Anterior cingulate cortex (tissue), 58 donors: ENCODE data around the gene HOMER2.
A peak's percentile ranks its signal among the peaks of the same experiment; 100 is the strongest.
"Not testable (repeated sequence)": the region's sequence is repeated elsewhere in the genome, so short reads cannot be mapped to it uniquely, and the experiment has no call there.

Experiments
- DNase-seq, 58 donors: peaks; one replicate each; lab custom pipeline; 2025; lab: John Stamatoyannopoulos, UW

The HOMER2 gene

DNA sequence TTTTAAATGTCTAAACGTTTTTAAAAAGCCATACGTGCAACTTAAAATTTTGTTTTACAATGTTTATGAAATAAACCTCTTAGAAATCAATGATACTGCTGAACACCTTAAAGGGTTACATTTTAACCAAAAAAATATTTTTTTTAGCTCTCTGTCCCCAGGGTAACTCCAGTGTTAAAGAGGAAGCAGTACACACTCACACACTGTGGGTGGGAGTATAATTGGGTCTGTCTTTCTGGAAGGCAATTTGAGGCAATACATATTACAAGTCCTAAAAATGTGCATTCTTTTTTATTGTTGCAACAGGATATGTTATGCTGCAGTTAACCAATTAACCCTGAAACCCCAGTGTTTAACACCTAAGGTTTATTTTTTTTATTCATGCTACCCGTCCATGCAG lies 109.0 kb downstream of the HOMER2 start:
- no peak for DNase-seq

DNA sequence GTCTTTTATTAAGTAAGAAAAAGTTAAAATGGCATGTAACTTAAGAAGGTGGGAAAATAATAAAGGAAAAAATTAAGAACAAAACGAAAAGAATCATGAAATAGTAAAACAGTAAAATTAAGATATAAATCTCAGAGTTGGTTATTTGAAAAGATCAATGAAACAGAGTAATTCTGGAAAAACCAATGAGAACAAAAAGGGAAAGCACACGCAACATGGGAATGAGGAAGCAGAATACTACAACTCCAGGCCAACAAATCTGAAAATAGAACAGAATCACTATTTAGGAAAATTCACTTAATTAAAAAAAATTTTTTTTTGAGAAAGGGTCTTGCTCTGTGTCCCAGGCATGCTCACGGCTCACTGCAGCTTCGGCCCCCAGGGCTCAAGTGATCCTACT lies 112.4 kb downstream of the HOMER2 start:
- DNase-seq = no peak

GRCh38 chr15:82839136-82839535 lies 113.4 kb downstream of the HOMER2 start:
- no peak for DNase-seq

DNA sequence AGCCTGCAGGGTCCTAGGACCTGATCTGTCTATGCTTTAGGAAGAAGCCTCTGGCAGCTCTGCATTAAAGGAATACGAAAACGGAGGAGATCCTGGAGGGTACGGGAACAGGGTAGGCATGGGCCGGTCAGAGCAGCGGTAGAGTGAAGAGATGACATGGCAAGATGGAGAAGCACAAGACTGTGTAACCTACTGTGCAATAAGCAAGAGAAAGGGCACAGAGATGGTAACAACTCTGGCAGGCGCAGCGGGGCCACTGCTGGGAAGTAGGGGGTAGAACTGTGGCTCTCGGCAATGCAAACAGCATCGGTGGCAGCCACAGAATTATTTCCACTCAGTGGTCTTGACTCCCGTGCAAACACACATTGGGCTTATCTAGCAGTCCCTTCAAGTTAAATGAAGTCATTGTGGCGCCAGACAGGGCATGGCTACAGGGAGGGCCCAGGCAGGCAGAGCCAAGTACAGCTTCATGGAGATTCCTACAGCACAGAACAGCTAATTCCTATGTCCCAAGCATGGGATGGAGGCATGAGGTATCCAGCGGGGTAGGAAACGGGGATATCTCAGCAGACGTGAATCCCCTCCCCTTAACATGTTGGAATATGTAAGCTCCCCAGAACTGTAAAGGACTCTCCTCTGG lies 114.3 kb downstream of the HOMER2 start:
- DNase-seq = no peak

GRCh38 chr15:82835391-82835917 lies 117.1 kb downstream of the HOMER2 start:
- no peak for DNase-seq

DNA sequence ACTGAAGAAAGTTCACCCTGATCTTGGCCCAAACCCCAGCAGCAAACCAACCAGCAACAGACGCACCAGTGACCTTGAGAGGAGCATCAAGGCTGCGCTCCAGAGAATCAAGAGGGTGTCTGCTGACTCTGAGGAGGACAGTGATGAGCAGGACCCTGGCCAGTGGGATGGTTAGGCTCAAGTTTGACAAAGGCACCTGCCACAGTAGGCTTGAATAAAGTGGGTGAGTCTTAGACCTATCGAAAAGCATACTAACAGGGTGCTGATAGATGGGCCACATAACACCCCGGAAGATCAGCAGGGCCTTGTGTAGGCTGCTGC lies 119.2 kb downstream of the HOMER2 start:
- no peak for DNase-seq

DNA sequence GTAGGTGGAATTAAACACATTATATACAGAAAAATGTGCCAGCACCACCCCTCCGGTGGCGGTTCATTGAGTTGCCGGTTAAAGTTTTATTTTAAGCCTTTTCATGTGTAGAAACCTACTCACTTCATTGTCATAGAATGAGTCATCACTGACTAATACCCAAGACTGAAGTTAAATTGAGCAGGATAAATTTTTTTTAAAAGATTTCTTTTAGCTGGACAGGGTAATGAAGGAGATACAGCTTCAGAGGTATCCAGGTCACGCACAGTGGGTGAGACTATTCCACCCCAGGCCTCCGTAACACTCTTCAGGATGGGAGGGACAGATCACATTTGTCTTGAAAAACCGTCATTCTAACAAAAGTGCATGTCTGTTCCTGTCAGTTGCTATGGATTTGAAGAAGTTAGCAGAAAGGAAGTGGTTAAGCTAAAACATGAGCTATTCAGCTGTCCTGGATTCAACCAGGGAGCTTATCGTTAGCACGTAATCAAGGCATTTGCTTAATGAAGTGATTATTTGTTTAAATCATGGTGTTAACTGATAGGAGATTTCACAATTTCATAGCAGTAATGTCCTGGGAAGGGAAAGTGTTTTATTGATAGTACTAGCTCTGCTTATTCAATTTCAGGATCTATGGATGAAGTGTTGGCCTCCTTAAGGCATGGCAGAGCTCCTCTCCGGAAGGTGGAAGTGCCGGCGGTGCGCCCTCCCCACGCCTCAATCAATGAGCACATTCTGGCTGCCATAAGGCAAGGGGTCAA lies 119.7 kb downstream of the HOMER2 start:
- peak in 5 of 58 donors; percentile 5 to 21 (median 14) for DNase-seq

GRCh38 chr15:82831894-82832600 lies 120.5 kb downstream of the HOMER2 start:
- no peak for DNase-seq

- no peak for DNase-seq
Measured at GRCh38 chr15:82830427-82831173, 121.9 kb downstream of the HOMER2 start.

DNA sequence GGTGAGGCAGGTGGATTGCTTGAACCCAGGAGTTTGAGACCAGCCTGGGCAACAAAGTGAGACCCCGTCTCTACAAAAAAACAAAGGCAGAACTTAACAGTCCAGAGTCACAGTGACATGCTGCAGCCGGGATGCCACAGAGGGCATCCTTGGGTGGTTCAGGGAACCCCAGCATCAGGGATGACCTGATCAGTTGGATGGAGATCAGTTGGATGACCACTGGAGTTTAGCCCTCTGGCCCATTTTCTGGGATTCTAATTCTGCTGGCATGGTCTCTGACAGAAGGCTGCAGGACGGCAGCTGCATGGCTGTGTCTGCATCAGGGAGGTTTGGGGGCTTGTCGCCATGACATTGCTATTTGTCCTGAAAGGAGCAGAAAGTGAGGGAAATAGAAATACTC lies 123.3 kb downstream of the HOMER2 start:
- DNase-seq = no peak

DNA sequence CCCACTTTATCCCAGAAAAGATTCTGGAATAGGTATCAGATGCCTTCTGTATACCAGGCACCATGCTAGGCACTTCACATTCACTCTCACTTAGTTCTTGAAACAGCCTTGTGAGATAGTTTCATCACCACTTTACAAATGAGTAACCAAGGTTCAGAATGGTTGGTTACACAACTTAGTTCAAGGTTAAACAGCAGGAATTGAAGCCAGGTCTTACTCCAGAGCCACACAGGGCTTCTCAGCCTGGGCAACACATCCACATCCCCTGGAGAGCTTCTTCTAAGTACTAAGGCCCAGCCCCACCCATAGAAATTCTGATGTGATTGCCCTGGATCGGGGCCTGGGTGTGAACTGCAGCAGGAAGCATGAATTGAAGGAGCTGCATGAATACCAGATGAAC lies 124.4 kb downstream of the HOMER2 start:
- DNase-seq = no peak

DNA sequence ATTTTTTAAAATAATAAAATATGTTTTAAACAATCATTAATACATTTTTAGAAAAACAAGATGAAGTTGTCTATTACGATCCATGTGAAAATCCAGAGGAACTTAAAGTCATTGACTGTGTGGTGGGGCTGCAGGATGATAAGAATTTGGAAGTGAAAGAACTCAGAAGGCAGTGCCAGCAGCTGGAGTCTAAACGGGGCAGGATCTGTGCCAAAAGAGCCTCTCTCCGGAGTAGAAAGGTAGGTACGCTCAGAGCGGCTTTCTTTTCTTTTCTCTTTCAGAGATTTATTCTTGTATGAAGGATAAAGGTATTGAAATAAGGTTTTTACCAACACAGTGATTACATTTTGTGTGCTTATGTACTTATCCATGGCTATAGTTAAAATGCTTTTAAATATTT lies 129.5 kb downstream of the HOMER2 start:
- DNase-seq = no peak

DNA sequence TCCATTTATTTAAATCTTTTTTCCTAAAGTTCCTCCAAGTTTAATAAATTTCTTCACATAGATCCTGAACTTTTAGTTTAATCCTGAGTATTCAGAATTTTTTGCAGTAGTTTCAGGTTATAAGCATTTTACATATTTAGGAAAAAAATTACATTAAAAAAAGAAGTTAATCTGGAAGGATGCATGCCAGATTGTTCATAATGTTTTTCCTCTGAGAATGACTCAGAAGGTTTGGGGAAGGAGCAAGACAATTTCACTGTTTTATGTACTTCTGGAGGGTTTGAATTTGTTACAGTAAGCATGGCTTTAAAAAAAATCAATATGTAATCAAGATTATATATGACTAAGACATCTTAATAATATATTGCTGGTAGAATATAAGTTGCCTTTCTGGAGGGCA lies 130.7 kb downstream of the HOMER2 start:
- not testable (repeated sequence) for DNase-seq

- not testable (repeated sequence) for DNase-seq
Measured at GRCh38 chr15:82821396-82821795, 131.1 kb downstream of the HOMER2 start.

- DNase-seq = no peak
Measured at GRCh38 chr15:82820128-82820527, 132.4 kb downstream of the HOMER2 start.

DNA sequence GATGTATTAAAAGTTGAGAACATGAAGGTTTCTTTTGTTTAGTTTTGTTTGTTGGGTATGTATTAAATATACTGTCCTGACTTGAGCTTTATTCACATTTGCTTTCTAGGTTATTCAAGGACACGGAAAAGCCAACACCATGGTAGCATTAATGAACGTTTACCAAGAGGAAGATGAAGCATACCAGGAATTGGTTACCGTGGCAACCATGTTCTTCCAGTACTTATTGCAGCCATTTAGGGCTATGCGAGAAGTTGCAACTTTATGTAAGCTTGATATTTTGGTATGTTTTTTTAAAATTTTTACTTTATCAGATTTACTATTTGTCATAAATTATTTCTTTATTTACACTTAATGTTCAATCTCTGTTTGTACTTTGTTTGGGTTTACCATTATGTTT lies 139.5 kb downstream of the HOMER2 start:
- DNase-seq = no peak

GRCh38 chr15:82810890-82811426 lies 141.6 kb downstream of the HOMER2 start:
- DNase-seq = no peak

DNA sequence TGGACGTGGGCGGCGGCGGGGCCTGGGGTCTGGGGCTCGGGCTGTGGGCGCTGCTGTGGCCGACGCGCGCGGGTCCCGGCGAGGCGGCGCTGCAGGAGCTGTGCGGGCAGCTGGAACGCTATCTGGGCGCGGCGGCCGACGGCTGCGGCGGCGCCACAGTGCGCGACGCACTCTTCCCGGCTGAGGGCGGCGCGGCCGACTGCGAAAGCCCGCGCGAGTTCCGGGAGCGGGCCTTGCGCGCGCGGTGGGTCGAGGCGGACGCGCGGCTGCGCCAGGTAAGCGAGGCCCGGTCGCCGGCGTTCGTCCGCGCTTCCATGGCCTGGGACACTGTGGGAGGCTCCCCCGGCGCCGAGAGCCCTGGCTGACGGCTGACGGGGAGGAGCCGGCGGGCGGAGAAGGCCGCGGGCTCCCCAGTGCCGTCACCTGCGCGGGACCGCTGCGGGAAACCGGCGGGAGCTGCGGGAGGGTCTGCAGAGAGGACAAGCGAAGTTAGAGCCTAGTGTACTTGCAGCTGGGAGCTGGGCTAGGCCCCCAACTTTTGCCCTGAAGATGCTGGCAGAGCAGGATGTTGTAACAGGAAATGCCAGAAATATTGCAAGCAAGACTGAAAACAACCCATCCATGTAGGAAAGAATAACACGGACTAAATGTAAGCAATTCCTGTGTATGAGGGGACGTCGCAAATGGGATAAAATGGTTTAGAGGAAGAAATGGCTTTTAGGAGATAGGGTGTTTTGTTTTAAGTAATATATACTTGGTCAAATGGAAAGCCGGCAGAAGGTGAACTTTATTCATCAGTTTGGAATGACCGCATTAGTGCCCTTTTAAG lies 142.2 kb downstream of the HOMER2 start:
- DNase-seq = peak in 11 of 58 donors; percentile 19 to 57 (median 42)

DNA sequence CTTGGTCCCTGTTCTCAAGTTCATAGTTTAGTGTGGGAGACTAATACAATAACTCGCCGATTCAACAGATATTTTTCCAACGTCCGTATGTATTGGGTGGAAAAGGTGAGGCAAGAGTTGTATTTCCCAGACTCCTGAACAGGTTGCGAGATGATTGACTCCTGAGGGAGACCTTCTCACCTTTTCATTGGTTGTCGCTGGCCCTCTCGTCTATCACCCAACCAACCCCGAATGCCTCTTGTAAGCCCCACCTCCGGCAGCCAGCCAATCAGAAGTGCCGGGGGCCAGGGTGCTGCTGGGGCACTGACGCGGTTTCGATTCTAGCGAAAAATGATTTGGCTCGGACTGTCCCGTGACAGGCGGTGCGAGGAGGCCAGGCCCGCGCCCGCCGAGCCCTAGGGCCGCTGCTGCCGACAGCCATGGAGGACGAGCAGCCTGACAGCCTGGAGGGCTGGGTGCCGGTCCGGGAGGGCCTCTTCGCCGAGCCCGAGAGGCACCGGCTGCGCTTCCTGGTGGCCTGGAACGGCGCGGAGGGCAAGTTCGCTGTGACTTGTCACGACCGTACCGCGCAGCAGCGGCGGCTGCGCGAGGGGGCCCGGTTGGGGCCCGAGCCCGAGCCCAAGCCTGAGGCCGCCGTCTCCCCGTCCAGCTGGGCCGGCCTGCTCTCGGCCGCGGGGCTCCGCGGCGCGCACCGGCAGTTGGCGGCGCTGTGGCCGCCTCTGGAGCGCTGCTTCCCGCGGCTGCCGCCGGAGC lies 143.0 kb downstream of the HOMER2 start, which contains the start of gene WHAMM:
Gene WHAMM (plus strand): TSS at position 321 of the 753 bp plus-strand sequence. CDS start 99 bp downstream, at position 420.
- DNase-seq = peak; percentile 81 to 99 (median 97)
